PC-9 (cell line): ENCODE results near the gene WSCD1.

ENCODE experiments used
- EZH2 ChIP-seq: fragments of 200-600 bp; sonication (generic); IDR thresholded peaks from 2 replicates; pipeline ENCODE4 v1.8.0; 2017; ENCODE audit warnings: antibody characterized with exemption, low read depth
- TF ChIP-seq, protein P1 (sequence below): fragments of 200-600 bp; sonication (generic); conservative IDR thresholded peaks from 2 replicates; pipeline ENCODE4 v1.6.1; 2017; ENCODE audit warnings: mixed run types, antibody characterized with exemption, mild to moderate bottlenecking, moderate library complexity

DNA sequence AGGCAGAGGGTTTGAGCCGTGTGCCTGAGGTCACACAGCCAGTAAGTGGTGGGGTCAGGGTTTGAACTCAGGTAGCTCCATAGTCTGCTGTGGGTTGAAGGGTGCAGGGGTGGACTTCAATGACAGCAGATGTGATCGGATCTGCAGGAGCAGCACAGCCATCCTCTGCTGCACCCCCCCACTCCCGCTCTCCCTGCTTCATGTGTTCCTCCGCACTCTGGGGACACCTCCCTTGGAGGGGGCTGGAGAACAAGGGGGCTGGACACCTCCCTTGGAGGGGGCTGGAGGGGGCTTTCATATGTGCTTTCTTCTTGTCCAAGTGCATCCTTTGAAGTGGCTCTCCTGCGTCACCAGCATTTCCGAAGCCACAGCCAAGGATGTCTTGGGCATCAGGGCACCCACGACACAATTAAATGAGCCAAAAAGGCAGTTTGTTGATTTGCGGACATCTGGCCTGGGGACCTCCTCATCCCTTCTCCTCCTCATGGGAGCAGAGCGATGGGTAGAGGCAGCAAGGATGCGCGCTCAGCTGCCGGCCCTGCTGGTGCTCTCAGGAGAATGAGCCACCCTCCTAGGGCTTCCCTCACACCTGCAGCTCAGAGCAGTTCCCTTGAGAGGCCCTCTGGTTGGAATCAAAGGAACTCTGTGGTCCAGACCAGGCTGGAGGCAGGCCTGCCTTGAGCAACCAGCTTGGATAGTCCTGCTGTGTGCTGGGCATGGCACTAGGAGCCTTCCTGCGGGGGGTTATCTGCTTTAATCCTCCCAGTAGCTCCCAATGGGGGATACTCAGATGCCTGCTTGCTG is 26.2 kb downstream of the WSCD1 start:
- TF ChIP-seq EZH2 = no peak
- TF ChIP-seq, protein P1, sequence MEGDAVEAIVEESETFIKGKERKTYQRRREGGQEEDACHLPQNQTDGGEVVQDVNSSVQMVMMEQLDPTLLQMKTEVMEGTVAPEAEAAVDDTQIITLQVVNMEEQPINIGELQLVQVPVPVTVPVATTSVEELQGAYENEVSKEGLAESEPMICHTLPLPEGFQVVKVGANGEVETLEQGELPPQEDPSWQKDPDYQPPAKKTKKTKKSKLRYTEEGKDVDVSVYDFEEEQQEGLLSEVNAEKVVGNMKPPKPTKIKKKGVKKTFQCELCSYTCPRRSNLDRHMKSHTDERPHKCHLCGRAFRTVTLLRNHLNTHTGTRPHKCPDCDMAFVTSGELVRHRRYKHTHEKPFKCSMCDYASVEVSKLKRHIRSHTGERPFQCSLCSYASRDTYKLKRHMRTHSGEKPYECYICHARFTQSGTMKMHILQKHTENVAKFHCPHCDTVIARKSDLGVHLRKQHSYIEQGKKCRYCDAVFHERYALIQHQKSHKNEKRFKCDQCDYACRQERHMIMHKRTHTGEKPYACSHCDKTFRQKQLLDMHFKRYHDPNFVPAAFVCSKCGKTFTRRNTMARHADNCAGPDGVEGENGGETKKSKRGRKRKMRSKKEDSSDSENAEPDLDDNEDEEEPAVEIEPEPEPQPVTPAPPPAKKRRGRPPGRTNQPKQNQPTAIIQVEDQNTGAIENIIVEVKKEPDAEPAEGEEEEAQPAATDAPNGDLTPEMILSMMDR = no peak
